Neural cell (in vitro differentiated cells): Measurements from ENCODE around the gene RAB11FIP4. TPM values are rescaled to one million over a fixed set of nuclear protein-coding genes. Genes with fewer than 3 reads are reported as not detected.

Source experiments
- H2AFZ ChIP-seq: fragments of 200-600, 300-800 bp; sonication (generic), shearing (Covaris generic); 2 replicates; pipeline ENCODE4 v1.6.0; 2014; ENCODE audit warnings: low read depth, mild to moderate bottlenecking, antibody characterized with exemption, low read length, moderate library complexity
- H3F3A ChIP-seq: fragments of 200-600 bp; shearing (Covaris generic); 2 replicates; pipeline ENCODE4 v1.6.1; 2016; ENCODE audit warnings: mild to moderate bottlenecking, moderate library complexity, mixed read lengths, antibody characterized with exemption, low read length; ENCODE audit not compliant: insufficient read depth, poor library complexity, severe bottlenecking
- H3K27ac ChIP-seq: fragments of 200-600, 300-800 bp; sonication (generic), shearing (Covaris generic); 2 replicates; pipeline ENCODE4 v1.5.1; 2014; ENCODE audit warnings: mild to moderate bottlenecking, low read length, moderate library complexity
- H3K27me3 ChIP-seq: fragments of 300-800, 200-600 bp; sonication (generic), shearing (Covaris generic); 2 replicates; pipeline ENCODE4 v1.6.0; 2014; ENCODE audit warnings: mild to moderate bottlenecking, low read depth, low read length, moderate library complexity; ENCODE audit not compliant: insufficient read depth
- H3K36me3 ChIP-seq: fragments of 300-800, 200-600 bp; sonication (generic), shearing (Covaris generic); 2 replicates; pipeline ENCODE4 v1.5.1; 2014; ENCODE audit warnings: mild to moderate bottlenecking, antibody characterized with exemption, low read length, moderate library complexity; ENCODE audit not compliant: insufficient read depth
- H3K4me2 ChIP-seq: fragments of 300-800, 200-600 bp; sonication (generic), shearing (Covaris generic); 2 replicates; pipeline ENCODE4 v1.6.0; 2014; ENCODE audit warnings: mild to moderate bottlenecking, low read length
- H3K4me3 ChIP-seq: fragments of 300-800, 200-600 bp; sonication (generic), shearing (Covaris generic); 2 replicates; pipeline ENCODE4 v1.5.1; 2014; ENCODE audit warnings: mild to moderate bottlenecking, low read length, moderate library complexity
- H3K79me2 ChIP-seq: fragments of 200-600 bp; shearing (Covaris generic); replicated peaks from 2 replicates; pipeline ENCODE4 v1.6.0; 2014; ENCODE audit warnings: mild to moderate bottlenecking, low read length, moderate library complexity; ENCODE audit not compliant: insufficient read depth
- H3K9ac ChIP-seq: fragments of 300-800, 200-600 bp; sonication (generic), shearing (Covaris generic); 2 replicates; pipeline ENCODE4 v1.6.1; 2016; ENCODE audit warnings: mild to moderate bottlenecking, low read length, mixed read lengths
- H3K9me2 ChIP-seq: fragments of 200-600 bp; shearing (Covaris generic); 2 replicates; pipeline ENCODE4 v1.6.1; 2016; ENCODE audit warnings: mild to moderate bottlenecking, low read length, mixed read lengths; ENCODE audit not compliant: insufficient read depth
- H3K9me3 ChIP-seq: fragments of 200-600, 300-800 bp; sonication (generic), shearing (Covaris generic); 2 replicates; pipeline ENCODE4 v1.6.1; 2016; ENCODE audit warnings: mild to moderate bottlenecking, mixed run types, low read length, moderate library complexity, mixed read lengths
- H4K20me1 ChIP-seq: fragments of 200-600 bp; shearing (Covaris generic); 2 replicates; pipeline ENCODE4 v1.6.1; 2016; ENCODE audit warnings: mild to moderate bottlenecking, mixed run types; ENCODE audit not compliant: insufficient read depth
- EP300 ChIP-seq: fragments of 450-650 bp; conservative IDR thresholded peaks from 2 replicates; pipeline ENCODE4 v1.6.1; 2014; ENCODE audit warnings: antibody characterized with exemption, mild to moderate bottlenecking, moderate library complexity; ENCODE audit not compliant: poor library complexity, severe bottlenecking
- EZH2 ChIP-seq: fragments of 200-600, 300-800 bp; shearing (Covaris generic), sonication (generic); IDR thresholded peaks from 2 replicates; pipeline ENCODE4 v1.6.1; 2014; ENCODE audit warnings: antibody characterized with exemption, low read length, borderline replicate concordance, mild to moderate bottlenecking; ENCODE audit not compliant: insufficient read depth, poor library complexity, severe bottlenecking
- MXI1 ChIP-seq: fragments of 450-650 bp; conservative IDR thresholded peaks from 2 replicates; pipeline ENCODE4 v1.6.1; 2014; ENCODE audit warnings: antibody characterized with exemption, mild to moderate bottlenecking; ENCODE audit not compliant: poor library complexity, severe bottlenecking
- POLR2AphosphoS5 ChIP-seq: IDR thresholded peaks from 2 replicates; pipeline ENCODE4 v1.6.1; 2012
- RAD21 ChIP-seq: fragments of 450-650 bp; conservative IDR thresholded peaks from 2 replicates; pipeline ENCODE4 v1.6.1; 2014; ENCODE audit warnings: antibody characterized with exemption, mild to moderate bottlenecking, moderate library complexity
- REST ChIP-seq: IDR thresholded peaks from 2 replicates; pipeline ENCODE4 v1.6.1; 2012; ENCODE audit warnings: borderline replicate concordance
- SMC3 ChIP-seq: fragments of 450-650 bp; conservative IDR thresholded peaks from 2 replicates; pipeline ENCODE4 v1.6.1; 2014; ENCODE audit warnings: antibody characterized with exemption, mild to moderate bottlenecking, moderate library complexity; ENCODE audit not compliant: poor library complexity
- polyA plus RNA-seq: library from polyadenylated mRNA; depleted of rRNA; stranded (reverse); fragments of >200 nt; gene quantifications from 2 replicates; pipeline ENCODE4 v1.2.3, GENCODE V29; 2014

The RAB11FIP4 gene
- polyA plus RNA-seq, 1 donor from 2014 or later: 14.4 TPM

- Histone ChIP-seq H3K4me3 (no peak overlapping the region), H3F3A (no peaks in the 10 kb centered on the region), H3K9me3 (no peaks in the 10 kb centered on the region), H3K79me2 (no peaks in the 10 kb centered on the region), H3K27me3 (no peaks in the 10 kb centered on the region), H3K9ac (no peak overlapping the region), H4K20me1 (no peaks in the 10 kb centered on the region), H3K27ac (no peak overlapping the region), H2AFZ (no peak overlapping the region), H3K4me2 (no peak overlapping the region), H3K36me3 (no peaks in the 10 kb centered on the region), H3K9me2 (no peaks in the 10 kb centered on the region)
- TF ChIP-seq EZH2: no peak
- no peak for TF ChIP-seq RAD21
- no peak for TF ChIP-seq EP300
- TF ChIP-seq POLR2AphosphoS5: no peak
These were observed 190.9 kb downstream of the RAB11FIP4 start for GRCh38 chr17:31582151-31582907.

GRCh38 chr17:31583772-31584356 lies 192.4 kb downstream of the RAB11FIP4 start:
- no peaks in the 10 kb centered on the region for H3F3A ChIP-seq
- no peaks in the 10 kb centered on the region for H3K27me3 ChIP-seq
- H3K79me2 ChIP-seq: no peaks in the 10 kb centered on the region
- H3K4me2 ChIP-seq: no peak overlapping the region
- no peak overlapping the region for H3K4me3 ChIP-seq
- H2AFZ ChIP-seq: no peak overlapping the region
- no peaks in the 10 kb centered on the region for H3K9me2 ChIP-seq
- H3K9me3 ChIP-seq: no peaks in the 10 kb centered on the region
- H4K20me1 ChIP-seq: no peaks in the 10 kb centered on the region
- no peaks in the 10 kb centered on the region for H3K36me3 ChIP-seq
- no peak for TF ChIP-seq EP300
- TF ChIP-seq SMC3: no peak
- no peak for TF ChIP-seq RAD21
- TF ChIP-seq POLR2AphosphoS5: no peak
- TF ChIP-seq MXI1: no peak
- no peak for TF ChIP-seq REST
- no peak for TF ChIP-seq EZH2
- no peak overlapping the region for H3K9ac ChIP-seq
- H3K27ac ChIP-seq: no peak overlapping the region

- Histone ChIP-seq H3K9me3 (no peaks in the 10 kb centered on the region), H3K27me3 (no peaks in the 10 kb centered on the region), H2AFZ (no peak overlapping the region), H3K4me2 (no peak overlapping the region), H3K79me2 (no peaks in the 10 kb centered on the region), H3F3A (no peaks in the 10 kb centered on the region), H3K9me2 (no peaks in the 10 kb centered on the region), H3K27ac (no peak overlapping the region), H3K36me3 (no peaks in the 10 kb centered on the region), H3K4me3 (no peak overlapping the region), H4K20me1 (no peaks in the 10 kb centered on the region), H3K9ac (no peak overlapping the region)
- TF ChIP-seq EP300 (no peak), MXI1 (no peak), REST (no peak)
These were observed 193.2 kb downstream of the RAB11FIP4 start for GRCh38 chr17:31584438-31585279.
